Cerebellar nuclear complex (tissue), 1 donor: ENCODE results near the gene ME3.
"Not testable (repeated sequence)": the region's sequence is repeated elsewhere in the genome, so short reads cannot be mapped to it uniquely, and the experiment has no call there.

Source experiments
- DNase-seq, 2 experiments: peaks; one replicate each; lab custom pipeline; 2025; lab: John Stamatoyannopoulos, UW

Gene ME3

GRCh38 chr11:86558841-86559240, 113.6 kb downstream of the ME3 start:
- DNase-seq: no peak

GRCh38 chr11:86558207-86558606, 114.2 kb downstream of the ME3 start:
- DNase-seq: no peak

GRCh38 chr11:86555866-86556265, 116.5 kb downstream of the ME3 start:
- no peak for DNase-seq

- no peak for DNase-seq
Observed at GRCh38 chr11:86555401-86555800, 117.0 kb downstream of the ME3 start.

GRCh38 chr11:86553265-86553664, 119.2 kb downstream of the ME3 start:
- DNase-seq: no peak

GRCh38 chr11:86551288-86552092, 120.9 kb downstream of the ME3 start:
- no peak for DNase-seq

- DNase-seq: no peak
Observed at GRCh38 chr11:86550757-86551156, 121.7 kb downstream of the ME3 start.

GRCh38 chr11:86548271-86548917, 124.0 kb downstream of the ME3 start:
- DNase-seq: peak in 1 of 2 experiments; percentile 11

- no peak for DNase-seq
Observed at GRCh38 chr11:86547727-86548126, 124.7 kb downstream of the ME3 start.

GRCh38 chr11:86541299-86541698, 131.1 kb downstream of the ME3 start:
- DNase-seq: not testable (repeated sequence)

- DNase-seq: no peak
Observed at GRCh38 chr11:86538223-86538548, 134.2 kb downstream of the ME3 start.

GRCh38 chr11:86537541-86538222, 134.7 kb downstream of the ME3 start:
- DNase-seq: no peak

- no peak for DNase-seq
Observed at GRCh38 chr11:86535773-86536172, 136.6 kb downstream of the ME3 start.

- DNase-seq: no peak
Observed at GRCh38 chr11:86524620-86525352, 147.6 kb downstream of the ME3 start.

- DNase-seq: no peak
Observed at GRCh38 chr11:86523738-86524619, 148.4 kb downstream of the ME3 start.

- not testable (repeated sequence) for DNase-seq
Observed at GRCh38 chr11:86522512-86522911, 149.9 kb downstream of the ME3 start.

GRCh38 chr11:86519064-86519911, 153.1 kb downstream of the ME3 start:
- DNase-seq: no peak

- DNase-seq: no peak
Observed at GRCh38 chr11:86518211-86518610, 154.2 kb downstream of the ME3 start.

- no peak for DNase-seq
Observed at GRCh38 chr11:86517557-86517956, 154.9 kb downstream of the ME3 start.

- no peak for DNase-seq
Observed at GRCh38 chr11:86515297-86516094, 156.9 kb downstream of the ME3 start.
